ENCODE measurements around the gene MAK. TPM values are rescaled to one million over a fixed set of nuclear protein-coding genes. Genes with fewer than 3 reads are reported as not detected.
"Not testable (repeated sequence)": the region's sequence is repeated elsewhere in the genome, so short reads cannot be mapped to it uniquely, and the experiment has no call there.

MAK gene
- total RNA-seq, 4 donors from 2014 or later, result not detected

GRCh38 chr6:10883312-10884244, 45.2 kb upstream of the MAK start:
- Histone ChIP-seq H3K9me3 (no peaks in the 10 kb centered on the region), H3K36me3 (no peaks in the 10 kb centered on the region), H3K4me1 (no peaks in the 10 kb centered on the region), H3K27ac (no peak overlapping the region), H3K27me3 (peaks cover 65 to 85% (median 71%) of the 10 kb centered on the region in 3 donors), H3K4me3 (peak overlapping the region in 2 of 4 donors; percentile 3 to 31)
- ATAC-seq (no peak), DNase-seq (no peak)
- TF ChIP-seq POLR2A (IDR thresholded peaks at IDR 0.05), result no peak
- no peak for TF ChIP-seq CTCF (IDR thresholded peaks at IDR 0.05 in 4 of 5, conservative IDR thresholded peaks at IDR 0.05 in 1 of 5)
- intact Hi-C loops (cut with DNase I; ENCODE audit: low total_unique reads) (no loop called here), in situ Hi-C loops (cut with MboI; ENCODE audit: low sequenced_read_pairs in 4 of 4) (no loop called here)

GRCh38 chr6:10882657-10883171, 44.4 kb upstream of the MAK start:
- H3K27ac ChIP-seq, result no peak overlapping the region
- H3K36me3 ChIP-seq, result no peaks in the 10 kb centered on the region
- H3K9me3 ChIP-seq, result no peaks in the 10 kb centered on the region
- H3K27me3 ChIP-seq, result peaks cover 60 to 82% (median 71%) of the 10 kb centered on the region in 3 donors
- DNase-seq, result no peak
- H3K4me3 ChIP-seq, result no peak overlapping the region
- intact Hi-C loops (cut with DNase I; ENCODE audit: low total_unique reads) (no loop called here), in situ Hi-C loops (cut with MboI; ENCODE audit: low sequenced_read_pairs in 4 of 4) (no loop called here)
- no peak for ATAC-seq
- no peak for TF ChIP-seq CTCF (IDR thresholded peaks at IDR 0.05 in 4 of 5, conservative IDR thresholded peaks at IDR 0.05 in 1 of 5)
- no peak for TF ChIP-seq POLR2A (IDR thresholded peaks at IDR 0.05)
- no peaks in the 10 kb centered on the region for H3K4me1 ChIP-seq

GRCh38 chr6:10882253-10882630, 43.9 kb upstream of the MAK start:
- DNase-seq; ATAC-seq; H3K27ac ChIP-seq; H3K36me3 ChIP-seq; H3K4me3 ChIP-seq; H3K4me1 ChIP-seq; in situ Hi-C loops (cut with MboI; ENCODE audit: low sequenced_read_pairs in 4 of 4); H3K9me3 ChIP-seq; intact Hi-C loops (cut with DNase I; ENCODE audit: low total_unique reads): not testable (repeated sequence)
- peaks cover 60 to 77% (median 68%) of the 10 kb centered on the region in 3 donors for H3K27me3 ChIP-seq

GRCh38 chr6:10880366-10880765, 42.0 kb upstream of the MAK start:
- TF ChIP-seq CTCF (IDR thresholded peaks at IDR 0.05 in 4 of 5, conservative IDR thresholded peaks at IDR 0.05 in 1 of 5) (no peak), POLR2A (IDR thresholded peaks at IDR 0.05) (no peak)
- intact Hi-C loops (cut with DNase I; ENCODE audit: low total_unique reads) (no loop called here), in situ Hi-C loops (cut with MboI; ENCODE audit: low sequenced_read_pairs in 4 of 4) (no loop called here)
- Histone ChIP-seq H3K27me3 (peaks cover 46 to 58% (median 49%) of the 10 kb centered on the region in 3 donors), H3K27ac (no peak overlapping the region), H3K4me3 (no peak overlapping the region), H3K36me3 (no peaks in the 10 kb centered on the region), H3K9me3 (no peaks in the 10 kb centered on the region), H3K4me1 (no peaks in the 10 kb centered on the region)
- DNase-seq (no peak), ATAC-seq (no peak)

- TF ChIP-seq POLR2A (IDR thresholded peaks at IDR 0.05) (no peak), CTCF (IDR thresholded peaks at IDR 0.05 in 4 of 5, conservative IDR thresholded peaks at IDR 0.05 in 1 of 5) (no peak)
- intact Hi-C loops (cut with DNase I; ENCODE audit: low total_unique reads) (no loop called here), in situ Hi-C loops (cut with MboI; ENCODE audit: low sequenced_read_pairs in 4 of 4) (no loop called here)
- ATAC-seq (no peak), DNase-seq (no peak)
- H3K27me3 ChIP-seq, result peaks cover 25 to 33% (median 27%) of the 10 kb centered on the region in 3 donors
- no peak overlapping the region for H3K27ac ChIP-seq
- no peaks in the 10 kb centered on the region for H3K4me1 ChIP-seq
- H3K36me3 ChIP-seq, result no peaks in the 10 kb centered on the region
- H3K9me3 ChIP-seq, result no peaks in the 10 kb centered on the region
- no peak overlapping the region for H3K4me3 ChIP-seq
These were observed 39.5 kb upstream of the MAK start for GRCh38 chr6:10877871-10878270.

Data from gastrocnemius medialis (tissue), 4 donors.